ENCODE measurements around the gene TPRKB.

DNA sequence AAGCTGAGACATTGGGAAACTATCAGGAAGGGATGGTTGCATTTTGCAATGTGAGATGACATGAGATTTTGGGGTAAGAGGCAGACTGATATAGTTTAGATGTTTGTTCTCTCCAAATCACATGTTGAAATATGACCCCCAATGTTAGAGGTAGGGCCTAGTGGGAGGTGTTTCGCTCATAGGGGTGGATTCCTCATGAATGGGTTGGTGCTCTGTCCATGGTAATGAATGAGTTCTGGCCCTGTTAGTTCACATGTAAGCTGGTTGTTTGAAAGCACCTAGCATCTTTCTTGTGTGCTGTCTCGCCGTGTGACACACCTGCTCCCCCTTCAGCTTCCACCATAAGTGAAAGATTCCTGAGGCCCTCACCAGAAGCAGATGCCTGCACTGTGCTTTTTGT is 37.7 kb downstream of the TPRKB start:
- TF ChIP-seq, protein P1, sequence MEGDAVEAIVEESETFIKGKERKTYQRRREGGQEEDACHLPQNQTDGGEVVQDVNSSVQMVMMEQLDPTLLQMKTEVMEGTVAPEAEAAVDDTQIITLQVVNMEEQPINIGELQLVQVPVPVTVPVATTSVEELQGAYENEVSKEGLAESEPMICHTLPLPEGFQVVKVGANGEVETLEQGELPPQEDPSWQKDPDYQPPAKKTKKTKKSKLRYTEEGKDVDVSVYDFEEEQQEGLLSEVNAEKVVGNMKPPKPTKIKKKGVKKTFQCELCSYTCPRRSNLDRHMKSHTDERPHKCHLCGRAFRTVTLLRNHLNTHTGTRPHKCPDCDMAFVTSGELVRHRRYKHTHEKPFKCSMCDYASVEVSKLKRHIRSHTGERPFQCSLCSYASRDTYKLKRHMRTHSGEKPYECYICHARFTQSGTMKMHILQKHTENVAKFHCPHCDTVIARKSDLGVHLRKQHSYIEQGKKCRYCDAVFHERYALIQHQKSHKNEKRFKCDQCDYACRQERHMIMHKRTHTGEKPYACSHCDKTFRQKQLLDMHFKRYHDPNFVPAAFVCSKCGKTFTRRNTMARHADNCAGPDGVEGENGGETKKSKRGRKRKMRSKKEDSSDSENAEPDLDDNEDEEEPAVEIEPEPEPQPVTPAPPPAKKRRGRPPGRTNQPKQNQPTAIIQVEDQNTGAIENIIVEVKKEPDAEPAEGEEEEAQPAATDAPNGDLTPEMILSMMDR (IDR thresholded peaks at IDR 0.05; ENCODE audit: low read depth, low read length), result no peak
- TF ChIP-seq EZH2phosphoT487 (IDR thresholded peaks at IDR 0.05; ENCODE audit: low read depth), result no peak
